ENCODE data around the gene AMBP. TPM values are rescaled to one million over a fixed set of nuclear protein-coding genes. Genes with fewer than 3 reads are reported as not detected.

AMBP gene
- total and polyA plus RNA-seq, 2 donors from 2014 or later: 5.3 to 43.5 TPM

- intact Hi-C loops (cut with DNase I): no loop called here
Measured at GRCh38 chr9:114105236-114105635, 27.1 kb upstream of the AMBP start.

GRCh38 chr9:114102484-114102883 is 24.4 kb upstream of the AMBP start:
- intact Hi-C loops (cut with DNase I): no loop called here
- TF ChIP-seq CTCF (IDR thresholded peaks at IDR 0.05; ENCODE audit: borderline replicate concordance, extremely low read depth, insufficient read depth): no peak
- Histone ChIP-seq H3K36me3 (ENCODE audit: control insufficient read depth in 2 of 3, insufficient read depth in 3 of 3, low read length in 3 of 3) (peaks cover 0 to under 1% (median 0%) of the 10 kb centered on the region in 3 donors), H3K4me1 (ENCODE audit: control insufficient read depth in 2 of 3, insufficient read depth in 2 of 3, low read depth in 1 of 3, low read length in 3 of 3) (peaks cover 0 to 16% (median 16%) of the 10 kb centered on the region in 3 donors), H3K27me3 (ENCODE audit: control insufficient read depth, insufficient read depth, low read length) (no peaks in the 10 kb centered on the region), H3K4me3 (ENCODE audit: low read length in 3 of 3) (no peak overlapping the region), H3K9ac (ENCODE audit: low read length in 3 of 3) (no peak overlapping the region), H3K27ac (ENCODE audit: low read depth in 2 of 2, low read length in 2 of 2) (no peak overlapping the region), H3K9me3 (ENCODE audit: control insufficient read depth in 2 of 3, insufficient read depth in 1 of 3, low read length in 3 of 3) (peaks cover 0 to 2% (median 0%) of the 10 kb centered on the region in 3 donors)
- DNase-seq: no peak
- FAIRE-seq: no peak

More at GRCh38 chr9:114105236-114105635, 27.1 kb upstream of the AMBP start:
- no peak for TF ChIP-seq CTCF (IDR thresholded peaks at IDR 0.05; ENCODE audit: borderline replicate concordance, extremely low read depth, insufficient read depth)
- Histone ChIP-seq H3K4me1 (ENCODE audit: control insufficient read depth in 2 of 3, insufficient read depth in 2 of 3, low read depth in 1 of 3, low read length in 3 of 3) (peaks cover 0 to 6% (median 6%) of the 10 kb centered on the region in 3 donors), H3K9me3 (ENCODE audit: control insufficient read depth in 2 of 3, insufficient read depth in 1 of 3, low read length in 3 of 3) (peaks cover 0 to 2% (median 0%) of the 10 kb centered on the region in 3 donors), H3K4me3 (ENCODE audit: low read length in 3 of 3) (no peak overlapping the region), H3K27me3 (ENCODE audit: control insufficient read depth, insufficient read depth, low read length) (no peaks in the 10 kb centered on the region), H3K36me3 (ENCODE audit: control insufficient read depth in 2 of 3, insufficient read depth in 3 of 3, low read length in 3 of 3) (no peaks in the 10 kb centered on the region), H3K27ac (ENCODE audit: low read depth in 2 of 2, low read length in 2 of 2) (no peak overlapping the region), H3K9ac (ENCODE audit: low read length in 3 of 3) (no peak overlapping the region)
- DNase-seq: no peak
- FAIRE-seq: no peak

- H3K4me3 ChIP-seq (ENCODE audit: low read length in 3 of 3): peak overlapping the region in 2 of 3 donors; percentile 1 to 91
- H3K27ac ChIP-seq (ENCODE audit: low read depth in 2 of 2, low read length in 2 of 2): peak overlapping the region; percentile 84 to 94
- peak; percentile 8 for FAIRE-seq
- TF ChIP-seq CTCF (IDR thresholded peaks at IDR 0.05; ENCODE audit: borderline replicate concordance, extremely low read depth, insufficient read depth): no peak
- no peaks in the 10 kb centered on the region for H3K27me3 ChIP-seq (ENCODE audit: control insufficient read depth, insufficient read depth, low read length)
- intact Hi-C loops (cut with DNase I): no loop called here
- H3K4me1 ChIP-seq (ENCODE audit: control insufficient read depth in 2 of 3, insufficient read depth in 2 of 3, low read depth in 1 of 3, low read length in 3 of 3): peaks cover 0 to 28% (median 27%) of the 10 kb centered on the region in 3 donors
- peak overlapping the region in 1 of 3 donors; percentile 55 for H3K9ac ChIP-seq (ENCODE audit: low read length in 3 of 3)
- H3K9me3 ChIP-seq (ENCODE audit: control insufficient read depth in 2 of 3, insufficient read depth in 1 of 3, low read length in 3 of 3): peaks cover 0 to 2% (median 0%) of the 10 kb centered on the region in 3 donors
- peaks cover 0 to 9% (median 5%) of the 10 kb centered on the region in 3 donors for H3K36me3 ChIP-seq (ENCODE audit: control insufficient read depth in 2 of 3, insufficient read depth in 3 of 3, low read length in 3 of 3)
- peak in 3 of 5 donors; percentile 10 to 51 (median 36) for DNase-seq
Measured at GRCh38 chr9:114100536-114100935, 22.4 kb upstream of the AMBP start.

Data from kidney (tissue), 14 donors.